Epithelial cell of esophagus (primary cell): ENCODE results near the gene MTARC2.
A peak's percentile ranks its signal among the peaks of the same experiment; 100 is the strongest.

Experiments used
- DNase-seq: peaks from one replicate; pipeline ENCODE4 v3.0.0; 2010; ENCODE audit warnings: low read depth
- H3K4me3 ChIP-seq: 2 replicates; pipeline ENCODE4 v1.5.1; 2011; ENCODE audit warnings: mild to moderate bottlenecking, low read length, control low read depth
- TF ChIP-seq, protein P1 (sequence below): IDR thresholded peaks from 2 replicates; pipeline ENCODE4 v1.5.1; 2011; ENCODE audit warnings: low read depth, mild to moderate bottlenecking, low read length, control low read depth, inconsistent platforms; ENCODE audit not compliant: insufficient read depth; ENCODE audit errors: missing control alignments

Gene MTARC2

GRCh38 chr1:220767312-220768125 is 19.4 kb downstream of the MTARC2 start:
- no peak for DNase-seq
- no peak overlapping the region for H3K4me3 ChIP-seq
- TF ChIP-seq, protein P1, sequence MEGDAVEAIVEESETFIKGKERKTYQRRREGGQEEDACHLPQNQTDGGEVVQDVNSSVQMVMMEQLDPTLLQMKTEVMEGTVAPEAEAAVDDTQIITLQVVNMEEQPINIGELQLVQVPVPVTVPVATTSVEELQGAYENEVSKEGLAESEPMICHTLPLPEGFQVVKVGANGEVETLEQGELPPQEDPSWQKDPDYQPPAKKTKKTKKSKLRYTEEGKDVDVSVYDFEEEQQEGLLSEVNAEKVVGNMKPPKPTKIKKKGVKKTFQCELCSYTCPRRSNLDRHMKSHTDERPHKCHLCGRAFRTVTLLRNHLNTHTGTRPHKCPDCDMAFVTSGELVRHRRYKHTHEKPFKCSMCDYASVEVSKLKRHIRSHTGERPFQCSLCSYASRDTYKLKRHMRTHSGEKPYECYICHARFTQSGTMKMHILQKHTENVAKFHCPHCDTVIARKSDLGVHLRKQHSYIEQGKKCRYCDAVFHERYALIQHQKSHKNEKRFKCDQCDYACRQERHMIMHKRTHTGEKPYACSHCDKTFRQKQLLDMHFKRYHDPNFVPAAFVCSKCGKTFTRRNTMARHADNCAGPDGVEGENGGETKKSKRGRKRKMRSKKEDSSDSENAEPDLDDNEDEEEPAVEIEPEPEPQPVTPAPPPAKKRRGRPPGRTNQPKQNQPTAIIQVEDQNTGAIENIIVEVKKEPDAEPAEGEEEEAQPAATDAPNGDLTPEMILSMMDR: no peak

GRCh38 chr1:220768126-220768601 is 20.0 kb downstream of the MTARC2 start:
- no peak for DNase-seq
- H3K4me3 ChIP-seq: no peak overlapping the region
- TF ChIP-seq, protein P1: no peak

- TF ChIP-seq, protein P1: no peak
Measured at GRCh38 chr1:220769205-220769604, 21.1 kb downstream of the MTARC2 start.

GRCh38 chr1:220770245-220770913 is 22.3 kb downstream of the MTARC2 start:
- DNase-seq: no peak
- no peak overlapping the region for H3K4me3 ChIP-seq
- TF ChIP-seq, protein P1: no peak

More at GRCh38 chr1:220769205-220769604, 21.1 kb downstream of the MTARC2 start:
- DNase-seq: no peak
- no peak overlapping the region for H3K4me3 ChIP-seq

GRCh38 chr1:220772846-220773245 is 24.7 kb downstream of the MTARC2 start:
- DNase-seq: no peak
- TF ChIP-seq, protein P1: no peak

DNA sequence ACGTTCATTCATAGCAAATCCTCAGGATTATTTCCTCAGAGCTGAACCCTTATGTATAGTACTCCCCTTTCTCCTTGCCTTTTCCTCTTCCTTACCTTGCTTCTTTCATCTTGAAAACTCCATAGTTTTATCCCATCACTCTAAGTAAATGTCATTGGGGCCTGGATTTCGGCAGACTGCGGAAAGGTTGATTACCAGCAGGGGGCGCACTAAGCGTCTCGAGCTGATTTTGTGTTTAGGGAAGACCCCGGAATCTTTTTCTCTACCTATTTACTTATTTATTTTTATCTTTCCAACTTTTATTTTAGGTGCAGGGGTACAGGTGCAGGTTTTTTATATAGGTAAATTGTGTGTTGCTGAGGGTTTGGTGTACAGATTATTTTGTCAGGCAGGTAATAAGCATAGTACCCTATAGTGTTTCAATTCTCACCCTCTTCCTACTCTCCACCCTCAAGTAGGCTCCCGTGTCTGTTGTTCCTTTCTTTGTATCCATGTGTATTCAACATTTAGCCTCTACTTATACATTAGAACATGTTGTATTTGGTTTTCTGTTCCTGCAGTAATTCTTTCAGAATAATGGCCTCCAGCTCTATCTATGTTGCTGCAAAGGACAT is 27.2 kb downstream of the MTARC2 start:
- TF ChIP-seq, protein P1: peak; percentile 83
- DNase-seq: peak; percentile 40

More at GRCh38 chr1:220772846-220773245, 24.7 kb downstream of the MTARC2 start:
- H3K4me3 ChIP-seq: no peak overlapping the region

More for the DNA sequence above, 27.2 kb downstream of the MTARC2 start:
- no peak overlapping the region for H3K4me3 ChIP-seq
